ENCODE measurements around the gene COPS7A. TPM values are rescaled to one million over a fixed set of nuclear protein-coding genes. Genes with fewer than 3 reads are reported as not detected.

COPS7A gene
- total and polyA plus RNA-seq, 9 of the 15 experiments (the other 6 are each of a cell fraction or from before 2014, with no cell fraction given), result 12.7 to 36.0 (median 24.3) TPM

DNA sequence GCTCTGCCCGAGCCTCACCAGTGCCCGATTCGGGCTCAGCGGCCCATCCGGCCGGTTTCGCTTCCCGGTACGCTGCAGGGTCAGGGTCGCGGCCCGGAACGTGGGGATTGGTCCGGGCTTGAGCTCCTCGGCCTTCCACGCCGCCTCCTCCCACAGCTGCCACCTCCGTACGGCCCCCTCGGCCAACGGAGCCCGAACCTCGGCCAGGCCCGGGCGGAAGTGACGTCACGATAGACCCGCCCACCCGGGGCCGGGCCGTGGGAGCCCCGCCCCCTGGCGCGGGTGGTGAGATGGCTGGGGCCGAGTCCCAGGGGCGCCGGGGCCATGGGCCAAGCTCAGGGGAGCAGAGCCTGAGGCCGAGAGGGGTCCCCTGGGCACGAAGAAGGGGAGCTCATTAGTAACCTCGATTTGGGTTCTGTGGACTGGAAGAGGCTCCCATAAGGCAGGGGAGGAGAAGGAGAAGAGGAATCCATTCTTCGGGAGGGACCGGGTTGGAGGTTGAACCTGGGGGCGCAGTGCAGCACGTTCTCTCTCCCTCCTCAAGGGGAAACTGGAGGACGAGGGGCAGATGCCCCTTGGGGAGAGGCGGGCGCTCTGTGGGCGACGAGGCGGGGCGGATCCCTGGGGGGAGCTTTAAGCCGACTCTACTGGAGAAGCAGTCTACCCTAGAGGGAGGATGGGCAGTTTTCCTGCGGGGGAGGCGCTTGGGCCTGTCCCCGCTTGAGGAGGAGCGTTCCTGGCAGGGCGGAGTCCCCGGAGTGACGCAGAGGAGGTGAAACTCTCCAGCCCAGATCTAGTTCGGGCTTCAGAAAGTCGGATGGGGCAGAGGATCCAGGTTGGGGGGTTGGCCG is 29.3 kb downstream of the COPS7A start, which contains the start of gene MLF2 (continued):
- peak; percentile 68 for TF ChIP-seq ETV1 (tag; conservative IDR thresholded peaks at IDR 0.05; ENCODE audit: low read depth)
- TF ChIP-seq, protein P1, sequence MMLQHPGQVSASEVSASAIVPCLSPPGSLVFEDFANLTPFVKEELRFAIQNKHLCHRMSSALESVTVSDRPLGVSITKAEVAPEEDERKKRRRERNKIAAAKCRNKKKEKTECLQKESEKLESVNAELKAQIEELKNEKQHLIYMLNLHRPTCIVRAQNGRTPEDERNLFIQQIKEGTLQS (IDR thresholded peaks at IDR 0.05), result peak; percentile 93
- TF ChIP-seq, protein P1 (CRISPR knock-in tag; conservative IDR thresholded peaks at IDR 0.05), result no peak
- no peak for TF ChIP-seq NFE2 (IDR thresholded peaks at IDR 0.05; ENCODE audit: low read depth)
- TF ChIP-seq, protein P2, sequence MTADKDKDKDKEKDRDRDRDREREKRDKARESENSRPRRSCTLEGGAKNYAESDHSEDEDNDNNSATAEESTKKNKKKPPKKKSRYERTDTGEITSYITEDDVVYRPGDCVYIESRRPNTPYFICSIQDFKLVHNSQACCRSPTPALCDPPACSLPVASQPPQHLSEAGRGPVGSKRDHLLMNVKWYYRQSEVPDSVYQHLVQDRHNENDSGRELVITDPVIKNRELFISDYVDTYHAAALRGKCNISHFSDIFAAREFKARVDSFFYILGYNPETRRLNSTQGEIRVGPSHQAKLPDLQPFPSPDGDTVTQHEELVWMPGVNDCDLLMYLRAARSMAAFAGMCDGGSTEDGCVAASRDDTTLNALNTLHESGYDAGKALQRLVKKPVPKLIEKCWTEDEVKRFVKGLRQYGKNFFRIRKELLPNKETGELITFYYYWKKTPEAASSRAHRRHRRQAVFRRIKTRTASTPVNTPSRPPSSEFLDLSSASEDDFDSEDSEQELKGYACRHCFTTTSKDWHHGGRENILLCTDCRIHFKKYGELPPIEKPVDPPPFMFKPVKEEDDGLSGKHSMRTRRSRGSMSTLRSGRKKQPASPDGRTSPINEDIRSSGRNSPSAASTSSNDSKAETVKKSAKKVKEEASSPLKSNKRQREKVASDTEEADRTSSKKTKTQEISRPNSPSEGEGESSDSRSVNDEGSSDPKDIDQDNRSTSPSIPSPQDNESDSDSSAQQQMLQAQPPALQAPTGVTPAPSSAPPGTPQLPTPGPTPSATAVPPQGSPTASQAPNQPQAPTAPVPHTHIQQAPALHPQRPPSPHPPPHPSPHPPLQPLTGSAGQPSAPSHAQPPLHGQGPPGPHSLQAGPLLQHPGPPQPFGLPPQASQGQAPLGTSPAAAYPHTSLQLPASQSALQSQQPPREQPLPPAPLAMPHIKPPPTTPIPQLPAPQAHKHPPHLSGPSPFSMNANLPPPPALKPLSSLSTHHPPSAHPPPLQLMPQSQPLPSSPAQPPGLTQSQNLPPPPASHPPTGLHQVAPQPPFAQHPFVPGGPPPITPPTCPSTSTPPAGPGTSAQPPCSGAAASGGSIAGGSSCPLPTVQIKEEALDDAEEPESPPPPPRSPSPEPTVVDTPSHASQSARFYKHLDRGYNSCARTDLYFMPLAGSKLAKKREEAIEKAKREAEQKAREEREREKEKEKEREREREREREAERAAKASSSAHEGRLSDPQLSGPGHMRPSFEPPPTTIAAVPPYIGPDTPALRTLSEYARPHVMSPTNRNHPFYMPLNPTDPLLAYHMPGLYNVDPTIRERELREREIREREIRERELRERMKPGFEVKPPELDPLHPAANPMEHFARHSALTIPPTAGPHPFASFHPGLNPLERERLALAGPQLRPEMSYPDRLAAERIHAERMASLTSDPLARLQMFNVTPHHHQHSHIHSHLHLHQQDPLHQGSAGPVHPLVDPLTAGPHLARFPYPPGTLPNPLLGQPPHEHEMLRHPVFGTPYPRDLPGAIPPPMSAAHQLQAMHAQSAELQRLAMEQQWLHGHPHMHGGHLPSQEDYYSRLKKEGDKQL (CRISPR knock-in tag; IDR thresholded peaks at IDR 0.05; ENCODE audit: borderline replicate concordance), result no peak
- TF ChIP-seq, protein P3, sequence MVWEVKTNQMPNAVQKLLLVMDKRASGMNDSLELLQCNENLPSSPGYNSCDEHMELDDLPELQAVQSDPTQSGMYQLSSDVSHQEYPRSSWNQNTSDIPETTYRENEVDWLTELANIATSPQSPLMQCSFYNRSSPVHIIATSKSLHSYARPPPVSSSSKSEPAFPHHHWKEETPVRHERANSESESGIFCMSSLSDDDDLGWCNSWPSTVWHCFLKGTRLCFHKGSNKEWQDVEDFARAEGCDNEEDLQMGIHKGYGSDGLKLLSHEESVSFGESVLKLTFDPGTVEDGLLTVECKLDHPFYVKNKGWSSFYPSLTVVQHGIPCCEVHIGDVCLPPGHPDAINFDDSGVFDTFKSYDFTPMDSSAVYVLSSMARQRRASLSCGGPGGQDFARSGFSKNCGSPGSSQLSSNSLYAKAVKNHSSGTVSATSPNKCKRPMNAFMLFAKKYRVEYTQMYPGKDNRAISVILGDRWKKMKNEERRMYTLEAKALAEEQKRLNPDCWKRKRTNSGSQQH (CRISPR knock-in tag; IDR thresholded peaks at IDR 0.05), result no peak
- TF ChIP-seq, protein P4, sequence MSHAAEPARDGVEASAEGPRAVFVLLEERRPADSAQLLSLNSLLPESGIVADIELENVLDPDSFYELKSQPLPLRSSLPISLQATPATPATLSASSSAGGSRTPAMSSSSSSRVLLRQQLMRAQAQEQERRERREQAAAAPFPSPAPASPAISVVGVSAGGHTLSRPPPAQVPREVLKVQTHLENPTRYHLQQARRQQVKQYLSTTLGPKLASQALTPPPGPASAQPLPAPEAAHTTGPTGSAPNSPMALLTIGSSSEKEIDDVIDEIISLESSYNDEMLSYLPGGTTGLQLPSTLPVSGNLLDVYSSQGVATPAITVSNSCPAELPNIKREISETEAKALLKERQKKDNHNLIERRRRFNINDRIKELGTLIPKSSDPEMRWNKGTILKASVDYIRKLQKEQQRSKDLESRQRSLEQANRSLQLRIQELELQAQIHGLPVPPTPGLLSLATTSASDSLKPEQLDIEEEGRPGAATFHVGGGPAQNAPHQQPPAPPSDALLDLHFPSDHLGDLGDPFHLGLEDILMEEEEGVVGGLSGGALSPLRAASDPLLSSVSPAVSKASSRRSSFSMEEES (CRISPR knock-in tag; IDR thresholded peaks at IDR 0.05), result no peak
- TF ChIP-seq RNF2 (IDR thresholded peaks at IDR 0.05), result no peak
- no peak for TF ChIP-seq CCAR2 (IDR thresholded peaks at IDR 0.05; ENCODE audit: low read depth, low read length)
- peak; percentile 8; the same call in 1 of the 2 replicates for TF ChIP-seq ARID1B (IDR thresholded peaks at IDR 0.05)
- TF ChIP-seq, protein P5, sequence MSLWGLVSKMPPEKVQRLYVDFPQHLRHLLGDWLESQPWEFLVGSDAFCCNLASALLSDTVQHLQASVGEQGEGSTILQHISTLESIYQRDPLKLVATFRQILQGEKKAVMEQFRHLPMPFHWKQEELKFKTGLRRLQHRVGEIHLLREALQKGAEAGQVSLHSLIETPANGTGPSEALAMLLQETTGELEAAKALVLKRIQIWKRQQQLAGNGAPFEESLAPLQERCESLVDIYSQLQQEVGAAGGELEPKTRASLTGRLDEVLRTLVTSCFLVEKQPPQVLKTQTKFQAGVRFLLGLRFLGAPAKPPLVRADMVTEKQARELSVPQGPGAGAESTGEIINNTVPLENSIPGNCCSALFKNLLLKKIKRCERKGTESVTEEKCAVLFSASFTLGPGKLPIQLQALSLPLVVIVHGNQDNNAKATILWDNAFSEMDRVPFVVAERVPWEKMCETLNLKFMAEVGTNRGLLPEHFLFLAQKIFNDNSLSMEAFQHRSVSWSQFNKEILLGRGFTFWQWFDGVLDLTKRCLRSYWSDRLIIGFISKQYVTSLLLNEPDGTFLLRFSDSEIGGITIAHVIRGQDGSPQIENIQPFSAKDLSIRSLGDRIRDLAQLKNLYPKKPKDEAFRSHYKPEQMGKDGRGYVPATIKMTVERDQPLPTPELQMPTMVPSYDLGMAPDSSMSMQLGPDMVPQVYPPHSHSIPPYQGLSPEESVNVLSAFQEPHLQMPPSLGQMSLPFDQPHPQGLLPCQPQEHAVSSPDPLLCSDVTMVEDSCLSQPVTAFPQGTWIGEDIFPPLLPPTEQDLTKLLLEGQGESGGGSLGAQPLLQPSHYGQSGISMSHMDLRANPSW (CRISPR knock-in tag; IDR thresholded peaks at IDR 0.05), result no peak
- no peak for TF ChIP-seq EWSR1 (IDR thresholded peaks at IDR 0.05; ENCODE audit: borderline replicate concordance, low read depth, partially characterized antibody)
- no peak for TF ChIP-seq HDAC3 (IDR thresholded peaks at IDR 0.05; ENCODE audit: borderline replicate concordance, partially characterized antibody)
- TF ChIP-seq ZKSCAN3 (CRISPR knock-in tag; IDR thresholded peaks at IDR 0.05), result no peak

All from K562 (cell line).